Esophagus muscularis mucosa (tissue), 3 donors: ENCODE data around the gene KCNAB2.

Source experiments
- CTCF ChIP-seq, 3 experiments: fragments of 200-600 bp in 2 of 3; fragments of 450-650 bp in 1 of 3; sonication (generic) in 2 of 3; IDR thresholded peaks; one replicate each; pipeline ENCODE4 v1.5.1; 2017 to 2019; ENCODE audit warnings: antibody characterized with exemption in 3 of 3, mild to moderate bottlenecking in 2 of 3, moderate library complexity in 1 of 3
- POLR2A ChIP-seq: fragments of 450-650 bp; IDR thresholded peaks from one replicate; pipeline ENCODE4 v1.6.1; 2017; ENCODE audit warnings: antibody characterized with exemption, moderate library complexity, mild to moderate bottlenecking, low read depth
- POLR2AphosphoS5 ChIP-seq, 2 donors: sonication (generic); formaldehyde crosslinking; IDR thresholded peaks; one replicate each; pipeline ENCODE4 v1.6.1; 2017; ENCODE audit warnings: antibody characterized with exemption in 2 of 2

- TF ChIP-seq CTCF (IDR thresholded peaks at IDR 0.05) (no peak), POLR2A (no peak), POLR2AphosphoS5 (IDR thresholded peaks at IDR 0.05) (no peak)
Measured at GRCh38 chr1:6071219-6071618, 25.5 kb downstream of the KCNAB2 start.
